ENCODE measurements around the gene MRPL28.
A peak's percentile ranks its signal among the peaks of the same experiment; 100 is the strongest.
"Not testable (repeated sequence)": the region's sequence is repeated elsewhere in the genome, so short reads cannot be mapped to it uniquely, and the experiment has no call there.

MRPL28 gene

DNA sequence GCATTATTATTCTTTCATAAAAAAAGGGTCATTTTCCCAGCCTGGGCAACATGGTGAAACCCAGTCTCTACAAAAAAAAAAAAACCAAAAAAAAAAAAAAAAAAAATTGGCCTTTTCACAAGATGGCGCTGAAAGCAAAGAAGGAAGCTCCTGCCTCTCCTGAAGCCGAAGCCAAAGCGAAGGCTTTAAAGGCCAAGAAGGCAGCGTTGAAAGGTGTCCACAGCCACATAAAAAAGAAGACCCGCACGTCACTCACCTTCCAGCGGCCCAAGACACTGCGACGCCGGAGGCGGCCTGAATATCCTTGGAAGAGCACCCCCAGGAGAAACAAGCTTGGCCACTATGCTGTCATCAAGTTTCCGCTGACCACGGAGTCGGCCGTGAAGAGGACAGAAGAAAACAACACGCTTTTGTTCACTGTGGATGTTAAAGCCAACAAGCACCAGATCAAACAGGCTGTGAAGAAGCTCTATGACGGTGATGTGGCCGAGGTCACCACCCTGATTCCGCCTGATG lies 16.4 kb upstream of the MRPL28 start:
- H3K27me3 ChIP-seq (ENCODE audit: control insufficient read depth, insufficient read depth, low read length), result no peaks in the 10 kb centered on the region
- H3K9ac ChIP-seq (ENCODE audit: low read depth, low read length), result no peak overlapping the region
- no peaks in the 10 kb centered on the region for H3K36me3 ChIP-seq (ENCODE audit: insufficient read depth, low read length)
- H3K4me1 ChIP-seq (ENCODE audit: control insufficient read depth, insufficient read depth, low read length), result peaks cover 3% of the 10 kb centered on the region
- H3K4me2 ChIP-seq (ENCODE audit: low read length), result peak overlapping the region; percentile 56
- H3K9me3 ChIP-seq (replicated peaks; ENCODE audit: low read length), result no peaks in the 10 kb centered on the region
- H3K4me3 ChIP-seq (ENCODE audit: low read length), result no peak overlapping the region

DNA sequence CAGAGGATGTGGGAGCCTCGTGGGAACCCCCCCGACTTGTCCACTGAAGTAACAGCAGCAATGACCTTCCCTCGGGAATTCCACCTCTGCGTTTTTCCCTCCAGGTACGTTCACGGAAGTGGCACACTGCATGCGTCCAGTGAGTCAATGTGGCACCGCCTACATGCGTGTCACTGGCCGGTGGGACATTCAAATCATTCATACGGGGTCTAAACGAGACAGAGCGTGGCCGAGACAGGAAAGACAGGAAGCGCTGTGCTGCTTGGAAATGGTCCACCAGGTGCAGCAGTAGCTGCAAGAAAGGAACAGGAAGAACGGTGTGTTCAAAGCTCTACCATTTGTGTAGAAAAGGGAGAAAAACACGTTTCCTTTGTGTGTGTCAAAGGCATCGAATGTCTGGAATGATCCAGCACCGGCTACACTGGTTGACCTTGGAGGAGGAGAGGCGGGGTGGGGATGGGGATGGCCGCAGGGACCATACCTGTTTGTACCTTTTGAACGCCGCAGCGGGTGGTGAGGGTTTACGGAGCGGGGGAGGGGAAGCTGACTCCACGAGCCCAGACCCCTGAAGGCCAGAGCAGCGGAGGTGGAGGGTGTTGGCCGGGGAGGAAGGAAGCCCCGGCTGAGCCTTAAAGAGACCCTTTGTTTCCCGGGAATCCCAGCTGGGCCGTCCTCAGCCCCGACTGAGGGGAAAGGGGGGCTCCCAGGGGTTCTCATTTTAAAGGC lies 13.2 kb upstream of the MRPL28 start:
- Histone ChIP-seq H3K4me2 (ENCODE audit: low read length) (peak overlapping the region; percentile 86), H3K9ac (ENCODE audit: low read depth, low read length) (no peak overlapping the region), H3K4me3 (ENCODE audit: low read length) (no peak overlapping the region), H3K36me3 (ENCODE audit: insufficient read depth, low read length) (no peaks in the 10 kb centered on the region), H3K9me3 (replicated peaks; ENCODE audit: low read length) (no peaks in the 10 kb centered on the region), H3K27me3 (ENCODE audit: control insufficient read depth, insufficient read depth, low read length) (no peaks in the 10 kb centered on the region), H3K4me1 (ENCODE audit: control insufficient read depth, insufficient read depth, low read length) (peaks cover 3% of the 10 kb centered on the region)

DNA sequence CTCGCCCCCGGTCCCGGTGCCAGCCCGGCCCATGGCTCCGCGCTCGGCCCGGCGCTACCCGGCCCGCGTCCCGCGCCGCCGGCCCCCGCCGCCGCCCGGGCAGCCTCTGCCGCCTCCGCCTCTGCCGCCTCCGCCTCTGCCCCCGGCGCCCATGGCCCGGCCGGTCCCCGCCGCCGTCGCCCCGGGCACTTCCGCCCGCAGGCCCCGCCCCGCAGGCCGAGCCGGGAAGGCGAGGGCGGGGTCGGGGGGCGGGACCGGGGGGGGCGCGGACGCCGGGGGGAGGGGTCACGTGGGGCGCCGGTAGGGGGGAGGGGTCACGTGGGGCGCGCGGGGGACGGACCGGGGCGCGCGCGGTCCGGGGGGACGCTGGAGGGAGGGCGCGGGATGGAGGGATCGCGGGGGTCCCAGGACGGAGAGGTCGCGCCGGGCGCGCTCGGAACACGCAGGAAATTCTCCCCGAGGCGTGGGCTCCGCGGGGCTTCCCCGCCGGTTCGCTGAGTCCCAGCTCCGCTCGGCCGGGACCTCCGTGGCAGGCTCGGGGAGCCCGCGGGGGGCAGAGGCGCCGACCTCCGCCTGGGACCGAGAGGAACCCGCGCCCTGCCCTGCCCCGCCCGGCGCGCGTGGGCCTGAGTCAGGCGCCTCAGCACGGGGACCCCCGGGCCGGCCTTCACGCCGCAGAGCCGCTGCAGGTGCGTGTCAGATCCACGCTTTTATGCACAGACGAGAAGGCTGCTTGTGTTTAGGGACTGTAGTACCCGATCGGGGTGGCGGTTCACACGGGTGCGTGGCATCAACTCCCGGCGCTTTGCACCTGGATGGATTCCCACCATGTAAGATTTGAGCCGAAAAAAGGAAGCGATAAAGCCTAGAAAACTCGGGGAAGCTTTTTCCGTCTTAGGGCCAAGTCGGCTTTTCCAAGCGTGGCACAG lies 11.7 kb upstream of the MRPL28 start, which contains the start of gene PGAP6:
Gene PGAP6 (minus strand): TSS at position 190 of the 929 bp plus-strand sequence. CDS start 157 bp downstream, at position 33.
- peaks cover 2% of the 10 kb centered on the region for H3K36me3 ChIP-seq (ENCODE audit: insufficient read depth, low read length)
- H3K9me3 ChIP-seq (replicated peaks; ENCODE audit: low read length), result no peaks in the 10 kb centered on the region
- H3K4me2 ChIP-seq (ENCODE audit: low read length), result peak within 1 kb of the TSS; percentile 98
- no peaks in the 10 kb centered on the region for H3K27me3 ChIP-seq (ENCODE audit: control insufficient read depth, insufficient read depth, low read length)
- peak within 1 kb of the TSS; percentile 86 for H3K9ac ChIP-seq (ENCODE audit: low read depth, low read length)
- H3K4me3 ChIP-seq (ENCODE audit: low read length), result peak within 1 kb of the TSS; percentile 83
- peaks cover 3% of the 10 kb centered on the region for H3K4me1 ChIP-seq (ENCODE audit: control insufficient read depth, insufficient read depth, low read length)

DNA sequence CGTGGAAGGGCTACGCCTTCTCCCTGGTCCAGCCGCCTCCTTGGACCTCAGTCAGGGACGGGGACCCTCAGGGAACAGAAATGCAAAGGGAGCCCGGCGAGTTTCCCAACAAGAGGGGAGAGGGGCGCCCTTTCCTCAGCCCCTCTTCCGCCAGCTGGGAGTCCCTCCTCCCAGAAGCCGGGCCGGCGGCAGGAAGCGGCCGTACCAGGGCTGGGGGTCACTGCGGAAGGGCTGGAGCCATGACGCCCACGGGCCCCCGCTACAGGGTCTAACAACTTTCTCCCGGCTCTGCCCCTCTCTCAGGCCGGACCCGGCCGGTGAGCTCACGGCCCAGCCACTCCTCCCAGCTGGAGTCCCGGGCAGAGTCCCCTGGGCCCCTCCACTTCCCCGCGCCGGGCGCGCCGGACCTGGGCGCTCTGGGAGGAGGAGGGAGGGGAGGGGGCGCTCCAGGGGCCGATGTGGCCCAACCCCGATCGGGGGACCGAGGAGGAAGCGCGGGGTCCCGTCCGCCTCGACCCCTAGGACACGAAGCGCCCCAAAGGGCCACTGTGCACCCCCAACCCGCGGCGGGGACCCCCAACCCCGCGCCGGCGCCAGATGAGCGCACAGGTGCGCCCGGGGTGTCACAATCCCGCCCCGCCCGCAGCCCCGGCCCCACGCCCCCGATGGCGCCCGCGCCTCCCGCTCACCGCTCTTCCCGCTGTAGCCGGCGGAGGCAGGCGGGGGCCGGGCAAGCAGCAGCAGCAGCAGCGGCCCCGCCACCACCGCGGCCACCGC lies 10.9 kb upstream of the MRPL28 start:
- peaks cover 11% of the 10 kb centered on the region for H3K36me3 ChIP-seq (ENCODE audit: insufficient read depth, low read length)
- peak overlapping the region; percentile 86 for H3K9ac ChIP-seq (ENCODE audit: low read depth, low read length)
- peak overlapping the region; percentile 98 for H3K4me2 ChIP-seq (ENCODE audit: low read length)
- H3K27me3 ChIP-seq (ENCODE audit: control insufficient read depth, insufficient read depth, low read length), result no peaks in the 10 kb centered on the region
- no peaks in the 10 kb centered on the region for H3K9me3 ChIP-seq (replicated peaks; ENCODE audit: low read length)
- H3K4me3 ChIP-seq (ENCODE audit: low read length), result peak overlapping the region; percentile 83
- H3K4me1 ChIP-seq (ENCODE audit: control insufficient read depth, insufficient read depth, low read length), result no peaks in the 10 kb centered on the region

DNA sequence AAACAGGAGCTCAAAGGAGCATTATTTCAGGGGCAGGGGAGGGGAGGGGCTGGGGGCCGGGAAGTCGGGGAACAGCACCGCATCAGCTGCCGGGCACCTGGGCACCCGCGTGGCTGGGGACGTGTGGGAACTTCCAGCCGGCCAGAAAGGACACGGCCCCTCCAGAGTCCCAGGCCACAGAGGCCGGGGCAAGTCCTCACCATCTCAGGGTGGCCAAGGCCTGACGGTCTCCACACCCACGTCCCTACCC lies 10.3 kb upstream of the MRPL28 start:
- Histone ChIP-seq H3K4me3 (ENCODE audit: low read length) (peak overlapping the region; percentile 83), H3K9me3 (replicated peaks; ENCODE audit: low read length) (no peaks in the 10 kb centered on the region), H3K36me3 (ENCODE audit: insufficient read depth, low read length) (peaks cover 16% of the 10 kb centered on the region), H3K4me1 (ENCODE audit: control insufficient read depth, insufficient read depth, low read length) (no peaks in the 10 kb centered on the region), H3K4me2 (ENCODE audit: low read length) (peak overlapping the region; percentile 98), H3K9ac (ENCODE audit: low read depth, low read length) (peak overlapping the region; percentile 86), H3K27me3 (ENCODE audit: control insufficient read depth, insufficient read depth, low read length) (no peaks in the 10 kb centered on the region)

DNA sequence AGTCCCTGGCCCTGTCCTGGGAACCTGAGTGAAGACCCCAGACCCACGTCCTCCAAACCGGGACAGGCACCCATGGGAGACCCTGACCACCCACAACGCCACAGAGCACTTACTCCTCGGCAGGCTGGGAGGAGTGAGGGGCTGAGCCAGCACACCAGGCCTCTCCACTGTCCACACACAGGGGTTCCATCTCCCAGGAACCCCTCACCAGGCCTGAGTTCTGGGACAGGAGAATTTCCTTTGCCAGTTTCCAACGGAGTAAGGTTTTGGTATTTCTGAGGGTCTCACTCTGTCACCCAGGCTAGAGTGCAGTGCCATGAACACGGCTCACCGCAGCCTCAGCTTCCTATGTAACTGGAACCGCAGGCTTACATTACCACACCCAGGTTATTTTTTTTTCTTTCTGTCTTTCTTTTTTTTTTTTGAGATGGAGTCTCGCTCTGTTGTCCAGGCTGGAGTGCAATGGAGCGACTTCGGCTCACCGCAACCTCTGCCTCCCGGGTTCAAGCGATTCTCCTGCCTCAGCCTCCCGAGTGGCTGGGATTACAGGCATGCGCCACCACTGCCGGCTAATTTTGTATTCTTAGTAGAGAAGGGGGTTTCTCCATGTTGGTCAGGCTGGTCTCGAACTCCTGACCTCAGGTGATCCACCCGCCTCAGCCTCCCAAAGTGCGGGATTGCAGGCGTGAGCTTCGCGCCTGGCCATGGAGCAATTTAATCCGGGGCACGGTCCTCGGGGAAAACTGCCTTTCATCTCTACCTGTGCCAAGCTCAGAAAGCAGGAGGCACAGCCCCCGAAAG lies 9.8 kb upstream of the MRPL28 start:
- Histone ChIP-seq H3K9me3 (replicated peaks; ENCODE audit: low read length) (no peaks in the 10 kb centered on the region), H3K4me2 (ENCODE audit: low read length) (peak overlapping the region; percentile 98), H3K36me3 (ENCODE audit: insufficient read depth, low read length) (peaks cover 17% of the 10 kb centered on the region), H3K27me3 (ENCODE audit: control insufficient read depth, insufficient read depth, low read length) (no peaks in the 10 kb centered on the region), H3K4me1 (ENCODE audit: control insufficient read depth, insufficient read depth, low read length) (no peaks in the 10 kb centered on the region), H3K9ac (ENCODE audit: low read depth, low read length) (no peak overlapping the region), H3K4me3 (ENCODE audit: low read length) (peak overlapping the region; percentile 83)

DNA sequence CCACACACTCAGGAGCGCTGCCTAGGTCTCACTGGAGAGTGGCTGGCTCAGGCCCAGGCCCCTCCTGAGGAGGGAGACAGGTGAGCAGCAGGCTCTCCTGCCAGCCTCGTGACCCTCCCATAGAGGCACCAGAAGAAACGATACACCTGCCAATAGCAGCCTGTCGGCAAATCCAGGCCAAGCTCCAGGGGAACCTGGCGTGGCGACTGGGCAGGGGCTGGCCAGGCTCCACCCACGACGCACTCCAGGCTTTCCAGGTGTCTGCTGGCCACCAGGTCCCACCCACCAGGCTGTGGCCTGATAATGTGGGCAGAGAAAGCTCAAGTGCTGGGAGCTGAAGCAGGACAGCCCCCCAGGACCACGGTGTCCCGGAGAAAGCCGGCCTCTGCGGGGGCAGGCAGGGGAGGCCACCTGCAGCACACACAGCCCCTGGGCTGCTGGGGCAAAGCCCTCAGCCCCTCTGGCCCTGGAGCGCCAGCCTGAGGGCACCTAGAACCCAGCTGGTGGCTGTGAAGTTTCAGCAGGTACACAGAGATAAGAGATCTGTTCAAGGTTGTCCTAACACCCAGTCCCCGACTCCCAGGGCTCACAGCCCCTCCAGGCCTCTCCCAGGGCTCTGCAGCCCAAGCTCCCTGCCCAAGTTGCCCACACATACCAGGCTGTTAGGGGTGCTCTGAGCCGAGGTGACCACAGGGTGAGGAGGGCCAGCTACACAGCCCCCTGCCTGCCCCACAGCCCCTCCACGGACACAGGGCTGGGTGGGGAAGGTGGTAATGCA lies 9.0 kb upstream of the MRPL28 start:
- H3K4me3 ChIP-seq (ENCODE audit: low read length), result no peak overlapping the region
- no peak overlapping the region for H3K4me2 ChIP-seq (ENCODE audit: low read length)
- H3K36me3 ChIP-seq (ENCODE audit: insufficient read depth, low read length), result peaks cover 25% of the 10 kb centered on the region
- no peaks in the 10 kb centered on the region for H3K4me1 ChIP-seq (ENCODE audit: control insufficient read depth, insufficient read depth, low read length)
- H3K9ac ChIP-seq (ENCODE audit: low read depth, low read length), result no peak overlapping the region
- H3K9me3 ChIP-seq (replicated peaks; ENCODE audit: low read length), result no peaks in the 10 kb centered on the region
- no peaks in the 10 kb centered on the region for H3K27me3 ChIP-seq (ENCODE audit: control insufficient read depth, insufficient read depth, low read length)

DNA sequence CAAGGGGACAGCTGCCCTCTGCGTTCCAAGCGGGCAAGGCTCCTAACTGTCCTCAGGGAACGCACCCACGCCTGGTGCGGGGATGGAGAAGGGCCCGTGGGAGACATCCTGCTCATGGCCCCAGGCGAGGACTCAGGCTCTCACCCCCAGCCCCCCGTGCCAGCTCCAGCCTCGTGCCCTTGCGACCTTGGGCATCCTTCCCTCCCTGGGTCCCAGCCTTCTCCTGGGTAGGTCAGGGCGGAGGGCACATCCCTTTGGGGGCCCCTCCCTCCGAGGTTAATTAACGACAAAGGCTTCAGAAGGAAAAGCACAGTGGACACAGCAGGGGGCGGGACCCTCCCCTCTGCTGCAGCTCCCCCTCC lies 8.5 kb upstream of the MRPL28 start:
- Histone ChIP-seq H3K9me3 (replicated peaks; ENCODE audit: low read length) (no peaks in the 10 kb centered on the region), H3K4me3 (ENCODE audit: low read length) (no peak overlapping the region), H3K4me1 (ENCODE audit: control insufficient read depth, insufficient read depth, low read length) (no peaks in the 10 kb centered on the region), H3K36me3 (ENCODE audit: insufficient read depth, low read length) (peaks cover 28% of the 10 kb centered on the region), H3K9ac (ENCODE audit: low read depth, low read length) (no peak overlapping the region), H3K4me2 (ENCODE audit: low read length) (no peak overlapping the region), H3K27me3 (ENCODE audit: control insufficient read depth, insufficient read depth, low read length) (no peaks in the 10 kb centered on the region)

DNA sequence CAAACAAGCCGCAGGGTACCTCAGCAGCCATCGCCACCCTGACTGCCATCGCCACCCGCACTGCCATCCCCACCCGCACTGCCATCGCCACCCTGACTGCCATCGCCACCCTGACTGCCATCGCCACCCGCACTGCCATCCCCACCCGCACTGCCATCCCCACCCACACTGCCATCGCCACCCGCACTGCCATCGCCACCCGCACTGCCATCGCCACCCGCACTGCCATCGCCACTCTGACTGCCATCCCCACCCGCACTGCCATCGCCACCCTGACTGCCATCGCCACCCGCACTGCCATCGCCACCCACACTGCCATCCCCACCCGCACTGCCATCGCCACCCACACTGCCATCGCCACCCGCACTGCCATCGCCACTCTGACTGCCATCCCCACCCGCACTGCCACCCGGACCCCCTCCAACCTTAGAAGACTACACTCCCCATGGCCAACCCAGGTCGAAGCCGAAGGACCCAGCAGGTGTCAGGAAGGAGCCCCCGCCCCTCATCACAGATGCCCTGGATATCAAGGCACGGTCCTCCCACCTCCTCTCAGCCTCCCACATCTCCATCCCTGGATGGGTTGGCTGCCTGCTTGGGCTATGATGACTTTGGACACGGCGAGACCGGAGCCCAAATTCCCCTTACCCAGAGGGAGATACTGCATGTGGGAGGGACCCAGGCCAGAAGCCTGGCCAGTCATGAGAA lies 7.9 kb upstream of the MRPL28 start:
- not testable (repeated sequence) for H3K4me2 ChIP-seq (ENCODE audit: low read length); H3K9ac ChIP-seq (ENCODE audit: low read depth, low read length); H3K4me1 ChIP-seq (ENCODE audit: control insufficient read depth, insufficient read depth, low read length); H3K9me3 ChIP-seq (replicated peaks; ENCODE audit: low read length); H3K27me3 ChIP-seq (ENCODE audit: control insufficient read depth, insufficient read depth, low read length); H3K4me3 ChIP-seq (ENCODE audit: low read length)
- H3K36me3 ChIP-seq (ENCODE audit: insufficient read depth, low read length), result peaks cover 28% of the 10 kb centered on the region

DNA sequence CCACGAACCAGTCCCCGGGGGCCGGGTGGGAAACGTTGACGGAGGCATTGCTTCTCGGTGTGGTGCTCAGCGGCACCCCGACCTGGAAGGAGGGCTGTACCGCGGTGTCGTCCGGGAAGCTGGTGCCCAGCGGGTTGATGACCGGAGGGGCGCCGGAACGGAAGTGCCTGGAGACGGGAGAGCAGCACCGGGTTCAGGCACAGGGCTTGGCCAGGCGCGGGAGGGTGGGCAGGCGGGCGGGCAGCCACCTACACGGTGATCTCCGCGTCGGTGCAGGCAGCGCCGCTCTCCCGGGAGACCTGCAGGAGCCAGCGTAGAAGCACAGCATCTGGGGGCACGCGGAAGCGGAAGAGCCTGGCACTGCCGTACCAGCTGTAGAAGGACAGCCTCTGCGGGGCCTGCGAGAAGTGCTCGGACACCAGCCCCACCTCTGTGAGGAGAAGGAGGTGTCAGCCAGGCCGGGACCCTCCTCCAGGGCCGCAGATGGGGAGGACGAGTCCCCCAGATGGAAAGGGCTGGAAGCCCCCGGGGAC lies 7.1 kb upstream of the MRPL28 start:
- Histone ChIP-seq H3K27me3 (ENCODE audit: control insufficient read depth, insufficient read depth, low read length) (no peaks in the 10 kb centered on the region), H3K9me3 (replicated peaks; ENCODE audit: low read length) (no peaks in the 10 kb centered on the region), H3K36me3 (ENCODE audit: insufficient read depth, low read length) (peaks cover 33% of the 10 kb centered on the region), H3K9ac (ENCODE audit: low read depth, low read length) (no peak overlapping the region), H3K4me1 (ENCODE audit: control insufficient read depth, insufficient read depth, low read length) (no peaks in the 10 kb centered on the region), H3K4me2 (ENCODE audit: low read length) (no peak overlapping the region), H3K4me3 (ENCODE audit: low read length) (no peak overlapping the region)

Measured in skeletal muscle satellite cell (primary cell).